ENCODE results near the gene PIAS4. TPM values are rescaled to one million over a fixed set of nuclear protein-coding genes. Genes with fewer than 3 reads are reported as not detected.

Gene PIAS4
- total and polyA plus RNA-seq, 2 of the 13 experiments (the other 11 are each of a cell fraction or from before 2014, with no cell fraction given): 9.0 to 20.1 TPM

GRCh38 chr19:4007021-4007835, at the start of gene PIAS4 (continued):
- TF ChIP-seq GMEB1 (CRISPR knock-in tag; IDR thresholded peaks at IDR 0.05; ENCODE audit: borderline replicate concordance) (peak; percentile 83), GFI1 (CRISPR knock-in tag; IDR thresholded peaks at IDR 0.05; ENCODE audit: borderline replicate concordance) (peak; percentile 72; the same call in 1 of the 2 replicates), RFX1 (IDR thresholded peaks at IDR 0.05) (no peak), TMF1 (CRISPR knock-in tag; IDR thresholded peaks at IDR 0.05; ENCODE audit: low read depth) (peak; percentile 82; the same call in 1 of the 2 replicates), ZNF770 (CRISPR knock-in tag; IDR thresholded peaks at IDR 0.05) (peak; percentile 26; the same call in 1 of the 2 replicates), HNRNPK (IDR thresholded peaks at IDR 0.05; ENCODE audit: low read depth, low read length, poor library complexity, severe bottlenecking) (peak; percentile 45), ZNF331 (CRISPR knock-in tag; IDR thresholded peaks at IDR 0.05) (0 out of 2 replicates have a peak, but pooled peaks have one; percentile 13), SP4 (CRISPR knock-in tag; IDR thresholded peaks at IDR 0.05) (peak; percentile 93), XRCC5 (optimal IDR thresholded peaks at IDR 0.05; ENCODE audit: low read length) (peak; percentile 68), ZNF772 (CRISPR knock-in tag; IDR thresholded peaks at IDR 0.05) (peak; percentile 89), NRL (CRISPR knock-in tag; IDR thresholded peaks at IDR 0.05; ENCODE audit: borderline replicate concordance) (peak; percentile 82; the same call in 1 of the 2 replicates), ZNF350 (CRISPR knock-in tag; IDR thresholded peaks at IDR 0.05; ENCODE audit: borderline replicate concordance, low read depth) (peak; percentile 69), ZNF451 (CRISPR knock-in tag; IDR thresholded peaks at IDR 0.05) (0 out of 2 replicates have a peak, but pooled peaks have one; percentile 56), GATAD1 (CRISPR knock-in tag; IDR thresholded peaks at IDR 0.05) (peak; percentile 79), ARID5B (CRISPR knock-in tag; IDR thresholded peaks at IDR 0.05) (0 out of 2 replicates have a peak, but pooled peaks have one; percentile 23), RBM39 (IDR thresholded peaks at IDR 0.05; ENCODE audit: low read depth, low read length, poor library complexity, severe bottlenecking) (peak; percentile 67), THAP8 (CRISPR knock-in tag; IDR thresholded peaks at IDR 0.05; ENCODE audit: borderline replicate concordance) (no peak), ZNF782 (CRISPR knock-in tag; IDR thresholded peaks at IDR 0.05; ENCODE audit: borderline replicate concordance) (peak; percentile 73; the same call in 1 of the 2 replicates), NFYC (CRISPR knock-in tag; IDR thresholded peaks at IDR 0.05) (peak; percentile 73), FOXA1 (IDR thresholded peaks at IDR 0.05) (no peak), FOXA1 (CRISPR knock-in tag; IDR thresholded peaks at IDR 0.05) (0 out of 2 replicates have a peak, but pooled peaks have one; percentile 26)

All from HepG2 (cell line).